Ramos (cell line): Measurements from ENCODE around the gene TMEM98.
"Not testable (repeated sequence)": the region's sequence is repeated elsewhere in the genome, so short reads cannot be mapped to it uniquely, and the experiment has no call there.

Experiments
- in situ Hi-C: fragments of 300-500 bp; cut with MboI; formaldehyde crosslinking; loops from one replicate; pipeline ENCODE4 v1.14.3; 2022; ENCODE audit warnings: low sequenced_read_pairs; ENCODE audit not compliant: unreplicated experiment

Gene TMEM98

GRCh38 chr17:32936894-32937500, 9.0 kb downstream of the TMEM98 start:
- in situ Hi-C loops = loop anchor here (10.0 kb wide), 1 partner anchor 162 kb away; no protein-coding TSS in a partner anchor

- in situ Hi-C loops = no loop called here
Observed at GRCh38 chr17:32940706-32941390, 12.9 kb downstream of the TMEM98 start.

DNA sequence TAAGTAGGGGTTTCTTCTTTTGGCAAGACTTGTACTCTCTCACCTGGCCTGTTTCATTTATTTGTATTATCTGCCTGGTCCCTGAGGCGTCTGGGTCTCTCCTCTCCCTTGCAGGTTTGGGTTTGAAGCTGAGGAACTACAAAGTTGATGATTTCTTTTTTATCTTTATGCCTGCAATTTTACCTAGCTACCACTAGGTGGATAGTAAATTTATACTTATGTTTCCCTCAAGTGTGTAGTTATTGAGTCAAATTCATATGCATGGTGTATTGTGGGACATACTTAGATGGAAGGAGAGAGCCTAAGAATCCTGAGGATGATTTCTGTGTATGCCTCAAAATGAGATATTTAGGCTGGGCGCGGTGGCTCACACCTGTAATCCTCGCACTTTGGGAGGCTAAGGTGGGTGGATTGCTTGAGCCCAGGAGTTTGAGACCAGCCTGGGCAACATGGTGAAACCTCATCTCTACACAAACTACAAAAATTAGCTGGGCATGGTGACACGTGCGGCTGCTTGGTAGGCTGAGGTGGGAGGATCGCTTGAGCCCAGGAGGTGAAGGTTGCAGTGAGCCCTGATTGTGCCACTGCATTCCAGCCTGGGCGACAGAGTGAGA, 13.6 kb downstream of the TMEM98 start:
- in situ Hi-C loops = no loop called here

GRCh38 chr17:32943206-32943605, 15.3 kb downstream of the TMEM98 start:
- in situ Hi-C loops = no loop called here

- in situ Hi-C loops = no loop called here
Observed at GRCh38 chr17:32943647-32944191, 15.8 kb downstream of the TMEM98 start.

GRCh38 chr17:32944248-32945020, 16.5 kb downstream of the TMEM98 start:
- in situ Hi-C loops = no loop called here

DNA sequence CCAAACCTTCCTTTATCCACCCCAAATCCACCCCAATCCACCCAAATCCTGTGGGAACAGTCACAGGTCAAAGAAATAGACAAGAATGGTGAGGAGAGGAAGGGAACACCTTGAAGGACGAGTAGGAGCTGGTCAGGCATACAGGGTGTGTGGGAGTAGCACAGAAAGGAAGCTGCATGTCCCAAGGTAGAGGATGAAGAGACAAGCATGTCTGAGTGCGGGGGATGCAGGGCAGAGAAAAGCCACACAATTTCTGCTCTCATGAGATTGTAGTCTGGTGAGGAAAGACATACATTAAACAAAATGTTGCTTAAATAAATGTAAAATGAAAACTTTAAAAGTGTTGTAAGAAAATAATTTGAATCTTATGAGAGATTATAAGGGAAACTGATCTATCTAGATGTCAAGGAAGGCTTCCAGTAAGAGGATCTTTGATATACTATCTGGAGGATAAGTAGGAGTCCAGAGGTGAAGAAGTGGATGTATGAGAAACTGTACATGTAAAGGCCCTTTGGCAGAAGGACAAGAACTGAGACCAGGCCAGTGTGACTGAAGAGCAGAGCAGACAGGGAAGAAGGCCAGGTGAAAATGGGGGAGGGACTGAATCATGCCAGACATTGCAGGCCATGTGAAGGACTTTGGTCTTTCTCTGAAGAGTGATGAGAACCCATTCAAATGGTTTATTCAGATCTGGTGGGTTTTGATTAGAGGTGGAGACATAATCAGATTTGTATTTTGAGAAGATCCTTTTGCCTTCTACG, 18.6 kb downstream of the TMEM98 start:
- in situ Hi-C loops = no loop called here

DNA sequence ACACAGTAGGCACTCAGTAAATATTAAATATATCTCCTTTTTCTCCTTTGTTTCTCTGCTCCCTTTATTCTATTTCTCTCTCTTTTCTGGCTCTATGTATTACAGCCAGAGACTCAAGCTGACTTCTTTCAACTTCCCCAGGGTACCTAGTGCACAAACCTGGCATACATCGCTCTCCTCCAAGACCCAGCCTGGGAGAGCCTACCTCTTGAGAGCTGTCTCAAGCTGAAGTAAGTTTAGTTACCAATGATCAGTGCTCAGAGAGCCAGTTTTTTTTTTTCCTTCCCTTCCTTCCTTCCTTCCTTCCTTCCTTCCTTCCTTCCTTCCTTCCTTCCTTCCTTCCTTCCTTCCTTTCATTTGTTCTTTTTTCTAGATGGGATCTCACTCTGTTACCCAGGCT, 19.8 kb downstream of the TMEM98 start:
- in situ Hi-C loops = no loop called here

GRCh38 chr17:32949181-32949580, 21.2 kb downstream of the TMEM98 start:
- in situ Hi-C loops = no loop called here

DNA sequence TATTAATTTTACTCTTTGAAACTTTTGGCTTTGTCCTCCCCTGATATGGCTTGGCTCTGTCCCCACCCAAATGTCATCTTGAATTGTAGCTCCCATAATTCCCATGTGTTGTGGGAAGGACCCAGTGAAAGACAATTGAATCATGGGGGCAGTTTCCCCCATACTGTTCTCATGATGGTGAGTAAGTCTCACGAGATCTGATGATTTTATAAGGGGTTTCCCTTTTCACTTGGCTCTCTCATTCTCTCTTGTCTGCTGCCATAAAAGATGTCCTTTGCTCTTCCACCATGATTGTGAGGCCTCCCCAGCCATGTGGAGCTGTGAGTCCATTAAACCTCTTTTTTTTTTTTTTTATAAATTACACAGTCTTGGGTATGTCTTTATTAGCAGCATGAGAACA, 24.5 kb downstream of the TMEM98 start:
- in situ Hi-C loops = not testable (repeated sequence)

DNA sequence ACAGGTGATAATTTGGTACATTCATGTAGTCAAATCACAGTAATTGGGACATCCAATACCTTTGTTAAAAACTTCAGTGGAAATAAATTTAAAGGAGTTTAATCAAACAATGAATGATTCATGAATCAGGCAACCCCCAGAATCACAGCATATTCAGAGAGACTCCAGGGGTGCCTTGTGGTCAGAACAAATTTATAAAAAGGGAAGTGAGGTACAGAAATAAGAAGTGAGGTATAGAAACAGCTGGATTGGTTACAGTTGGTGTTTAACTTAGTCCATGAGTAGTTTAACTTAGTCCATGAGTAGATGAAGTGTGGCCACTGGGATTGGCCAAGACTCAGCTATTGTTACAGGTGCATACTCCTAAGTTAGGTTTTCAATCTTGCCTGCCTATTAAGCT, 25.1 kb downstream of the TMEM98 start:
- in situ Hi-C loops = no loop called here

DNA sequence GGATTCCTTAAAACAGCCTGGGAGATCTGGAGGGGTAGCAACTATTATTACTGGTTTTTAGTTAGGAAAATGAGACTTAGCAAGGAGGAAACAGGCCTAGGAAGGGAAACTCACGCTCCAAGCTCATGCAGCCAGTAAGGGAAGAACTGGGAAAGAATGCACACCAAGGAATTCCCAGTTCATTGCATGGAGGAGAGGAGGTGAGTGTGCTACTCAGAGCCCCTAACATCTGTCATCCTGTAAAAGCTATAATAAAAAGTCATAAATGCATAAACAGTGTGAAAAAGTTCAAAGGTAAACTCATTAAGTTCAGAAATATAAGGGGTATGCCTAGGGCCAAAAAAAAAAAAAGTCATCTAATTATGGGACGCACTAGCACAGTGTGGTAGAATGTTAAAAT, 25.9 kb downstream of the TMEM98 start:
- in situ Hi-C loops = no loop called here

DNA sequence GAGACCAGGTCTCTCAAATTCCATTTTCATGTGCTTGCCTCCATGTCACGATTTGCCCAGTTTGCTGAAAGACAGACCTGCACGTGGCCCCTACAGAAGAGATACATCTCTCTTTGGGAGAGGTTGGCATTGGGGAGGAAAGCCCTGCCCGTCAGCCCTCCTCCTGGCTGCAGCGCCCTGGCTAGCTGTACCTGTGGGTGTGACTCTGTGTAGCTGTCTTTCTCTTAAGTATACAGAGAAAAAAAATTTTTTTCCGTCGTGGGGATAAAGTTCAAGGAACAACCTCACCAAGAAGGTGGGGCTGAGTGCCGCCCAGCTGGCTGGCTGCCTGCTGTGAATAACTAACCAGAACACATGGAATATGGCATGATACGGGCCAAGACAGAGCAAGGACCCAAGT, 26.5 kb downstream of the TMEM98 start:
- in situ Hi-C loops = no loop called here

DNA sequence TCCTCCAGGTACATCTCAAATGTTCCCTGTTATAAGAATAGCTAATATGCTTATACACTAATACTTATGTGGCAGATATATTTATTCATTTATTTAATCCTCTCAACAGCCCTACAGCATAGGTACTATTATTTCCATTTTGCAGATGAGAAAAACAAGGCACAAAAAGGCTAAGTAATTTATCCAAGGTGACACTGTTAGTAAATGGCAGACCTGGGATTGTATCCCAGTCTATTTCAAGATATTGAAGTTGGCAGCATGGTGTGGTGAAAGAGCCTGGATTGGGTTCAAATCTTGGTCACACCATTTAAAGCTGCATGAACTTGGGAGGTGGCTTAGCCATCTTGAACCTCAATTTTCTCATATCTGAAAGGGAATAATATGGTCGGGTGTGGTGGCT, 27.2 kb downstream of the TMEM98 start:
- in situ Hi-C loops = no loop called here

GRCh38 chr17:32956240-32956970, 28.5 kb downstream of the TMEM98 start:
- in situ Hi-C loops = no loop called here

- in situ Hi-C loops = no loop called here
Observed at GRCh38 chr17:32958418-32958817, 30.5 kb downstream of the TMEM98 start.

GRCh38 chr17:32960815-32961214, 32.9 kb downstream of the TMEM98 start:
- in situ Hi-C loops = no loop called here

DNA sequence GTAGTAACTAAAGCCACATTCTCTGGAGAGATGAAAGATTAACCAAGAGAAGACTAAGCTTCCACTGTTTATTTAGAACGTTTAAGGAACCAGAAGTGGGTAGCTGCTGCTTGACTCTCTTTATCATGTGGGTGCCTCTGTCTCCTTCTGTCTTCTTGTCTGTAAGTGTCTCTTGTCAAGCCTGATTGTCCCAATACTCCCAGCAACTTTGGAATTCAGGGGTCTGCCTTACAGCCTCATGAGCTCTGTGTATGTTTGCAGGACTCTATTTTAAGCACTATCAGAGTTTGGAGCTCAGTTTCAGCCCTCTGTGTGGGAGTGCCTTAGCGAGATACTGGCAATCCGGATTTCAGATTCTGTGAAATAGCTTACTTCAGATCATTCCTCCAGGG, 34.4 kb downstream of the TMEM98 start:
- in situ Hi-C loops = no loop called here

DNA sequence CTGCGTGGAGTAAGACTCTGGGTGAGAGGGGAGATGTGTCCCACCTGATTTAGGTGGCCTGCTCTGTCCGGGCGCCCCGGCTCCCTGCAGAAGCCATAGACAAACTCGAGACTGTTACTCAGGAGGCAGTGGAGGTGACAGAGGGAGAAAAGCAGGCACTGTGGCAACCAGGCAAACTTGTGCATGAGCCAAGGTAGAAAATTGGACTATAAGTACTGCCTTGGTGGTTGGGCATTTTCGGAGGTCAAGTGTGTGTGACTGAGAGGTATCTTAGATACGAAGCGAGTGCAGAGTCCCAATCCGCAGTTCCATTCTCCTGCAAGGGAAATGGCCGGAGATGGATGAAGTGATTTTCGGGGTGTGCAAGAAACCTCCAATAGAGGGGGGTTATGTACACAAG, 36.6 kb downstream of the TMEM98 start:
- in situ Hi-C loops = no loop called here
